HepG2 (cell line): ENCODE results near the gene CACTIN. TPM values are rescaled to one million over a fixed set of nuclear protein-coding genes. Genes with fewer than 3 reads are reported as not detected.
A peak's percentile ranks its signal among the peaks of the same experiment; 100 is the strongest.

Experiments used
- CHD2 ChIP-seq: IDR thresholded peaks from 2 replicates; pipeline ENCODE4 v1.6.1; 2011; ENCODE audit warnings: low read depth, low read length, improper control_type of control experiment
- ESRRA ChIP-seq: sonication (generic); formaldehyde crosslinking; IDR thresholded peaks from 2 replicates; pipeline ENCODE4 v1.5.1; 2020; ENCODE audit warnings: mild to moderate bottlenecking, low read depth, missing genetic modification reagents
- HNRNPL ChIP-seq: fragments of 200-400 bp; formaldehyde crosslinking; IDR thresholded peaks from 2 replicates; pipeline ENCODE4 v1.6.1; 2017; ENCODE audit warnings: mild to moderate bottlenecking, low read depth, low read length
- JDP2 ChIP-seq: sonication (generic); formaldehyde crosslinking; IDR thresholded peaks from 2 replicates; pipeline ENCODE4 v1.8.1; 2022; ENCODE audit warnings: missing genetic modification reagents, borderline replicate concordance
- LCORL ChIP-seq, 2 experiments: fragments of 450-650 bp in 1 of 2; sonication (generic) in 1 of 2; formaldehyde crosslinking in 1 of 2; IDR thresholded peaks; 2 replicates each; pipeline versions ENCODE4 v1.5.0 to v1.6.1; 2017 to 2020; ENCODE audit warnings: antibody characterized with exemption in 1 of 2, missing genetic modification reagents in 1 of 2
- MXD4 ChIP-seq: IDR thresholded peaks from 2 replicates; pipeline ENCODE4 v1.6.1; 2016; ENCODE audit warnings: mild to moderate bottlenecking, missing biosample characterization, missing genetic modification reagents
- PHF21A ChIP-seq: sonication (generic); formaldehyde crosslinking; IDR thresholded peaks from 2 replicates; pipeline ENCODE4 v1.5.0; 2020; ENCODE audit warnings: mild to moderate bottlenecking, missing genetic modification reagents
- REL ChIP-seq: sonication (generic); formaldehyde crosslinking; conservative IDR thresholded peaks from 2 replicates; pipeline ENCODE4 v1.8.0; 2022; ENCODE audit warnings: mild to moderate bottlenecking, missing genetic modification reagents, moderate library complexity
- SMAD3 ChIP-seq: sonication (generic); formaldehyde crosslinking; IDR thresholded peaks from 2 replicates; pipeline ENCODE4 v1.4.0; 2020; ENCODE audit warnings: missing genetic modification reagents
- SOX5 ChIP-seq: IDR thresholded peaks from 2 replicates; pipeline ENCODE4 v1.6.1; 2016; ENCODE audit warnings: borderline replicate concordance
- SRSF9 ChIP-seq: fragments of 200-400 bp; formaldehyde crosslinking; IDR thresholded peaks from 2 replicates; pipeline ENCODE4 v1.6.1; 2018; ENCODE audit warnings: borderline replicate concordance, mild to moderate bottlenecking, low read depth, low read length; ENCODE audit not compliant: insufficient read depth, poor library complexity, severe bottlenecking
- THAP11 ChIP-seq: IDR thresholded peaks from 2 replicates; pipeline ENCODE4 v1.6.1; 2016; ENCODE audit warnings: missing biosample characterization, missing genetic modification reagents
- ZNF10 ChIP-seq: sonication (generic); formaldehyde crosslinking; IDR thresholded peaks from 2 replicates; pipeline ENCODE4 v1.4.0; 2020; ENCODE audit warnings: mild to moderate bottlenecking, low read depth, missing genetic modification reagents, borderline replicate concordance
- ZNF234 ChIP-seq: sonication (generic); formaldehyde crosslinking; conservative IDR thresholded peaks from 2 replicates; pipeline ENCODE4 v1.5.1; 2020; ENCODE audit warnings: mild to moderate bottlenecking, missing genetic modification reagents
- ZNF382 ChIP-seq: sonication (generic); formaldehyde crosslinking; IDR thresholded peaks from 2 replicates; pipeline ENCODE4 v1.5.0; 2020; ENCODE audit warnings: missing genetic modification reagents, mild to moderate bottlenecking, borderline replicate concordance
- ZNF441 ChIP-seq: sonication (generic); formaldehyde crosslinking; IDR thresholded peaks from 2 replicates; pipeline ENCODE4 v1.7.0; 2021; ENCODE audit warnings: missing genetic modification reagents, borderline replicate concordance
- ZNF670 ChIP-seq: sonication (generic); formaldehyde crosslinking; IDR thresholded peaks from 2 replicates; pipeline ENCODE4 v1.8.0; 2022; ENCODE audit warnings: mild to moderate bottlenecking, missing genetic modification reagents, borderline replicate concordance
- ZNF672 ChIP-seq: sonication (generic); formaldehyde crosslinking; IDR thresholded peaks from 2 replicates; pipeline ENCODE4 v1.8.1; 2022; ENCODE audit warnings: missing genetic modification reagents
- ZNF674 ChIP-seq: sonication (generic); formaldehyde crosslinking; IDR thresholded peaks from 2 replicates; pipeline ENCODE4 v1.5.0; 2020; ENCODE audit warnings: low read depth, mild to moderate bottlenecking, missing genetic modification reagents
- ZNF772 ChIP-seq: sonication (generic); formaldehyde crosslinking; IDR thresholded peaks from 2 replicates; pipeline ENCODE4 v1.5.0; 2020; ENCODE audit warnings: mild to moderate bottlenecking, missing genetic modification reagents
- polyA plus RNA-seq, 8 experiments: library from polyadenylated mRNA; depleted of rRNA in 3 of 8; stranded (reverse) in 7 of 8; unstranded in 1 of 8; fragments of >200 nt; fragmentation: Illumina TruSeq in 4 of 8; extraction: Trizol in 4 of 8; gene quantifications; 2 replicates each; pipeline versions ENCODE4 v1.2.1 to v1.2.3, GENCODE V29; 2011 to 2016; ENCODE audit warnings: low read depth in 4 of 8, missing spikeins in 1 of 8, mixed read lengths in 1 of 8; ENCODE audit not compliant: insufficient read depth in 1 of 8
- total RNA-seq, 5 experiments: library from RNA; depleted of rRNA; stranded (reverse); fragments of >200 nt; fragmentation: Illumina TruSeq; extraction: Trizol; gene quantifications; 2 replicates each; pipeline ENCODE4 v1.2.3, GENCODE V29; 2016; ENCODE audit warnings: low read depth in 1 of 5
- TF ChIP-seq, protein P1 (sequence below): sonication (generic); formaldehyde crosslinking; IDR thresholded peaks from 2 replicates; pipeline ENCODE4 v1.9.0; 2022; ENCODE audit warnings: low read depth, missing genetic modification reagents
- TF ChIP-seq, protein P2 (sequence below): sonication (generic); formaldehyde crosslinking; IDR thresholded peaks from 2 replicates; pipeline ENCODE4 v1.4.0; 2020; ENCODE audit warnings: missing genetic modification reagents, borderline replicate concordance

CACTIN gene
- total and polyA plus RNA-seq, 2 of the 13 experiments (the other 11 are each of a cell fraction or from before 2014, with no cell fraction given) = 10.0 to 16.6 TPM

DNA sequence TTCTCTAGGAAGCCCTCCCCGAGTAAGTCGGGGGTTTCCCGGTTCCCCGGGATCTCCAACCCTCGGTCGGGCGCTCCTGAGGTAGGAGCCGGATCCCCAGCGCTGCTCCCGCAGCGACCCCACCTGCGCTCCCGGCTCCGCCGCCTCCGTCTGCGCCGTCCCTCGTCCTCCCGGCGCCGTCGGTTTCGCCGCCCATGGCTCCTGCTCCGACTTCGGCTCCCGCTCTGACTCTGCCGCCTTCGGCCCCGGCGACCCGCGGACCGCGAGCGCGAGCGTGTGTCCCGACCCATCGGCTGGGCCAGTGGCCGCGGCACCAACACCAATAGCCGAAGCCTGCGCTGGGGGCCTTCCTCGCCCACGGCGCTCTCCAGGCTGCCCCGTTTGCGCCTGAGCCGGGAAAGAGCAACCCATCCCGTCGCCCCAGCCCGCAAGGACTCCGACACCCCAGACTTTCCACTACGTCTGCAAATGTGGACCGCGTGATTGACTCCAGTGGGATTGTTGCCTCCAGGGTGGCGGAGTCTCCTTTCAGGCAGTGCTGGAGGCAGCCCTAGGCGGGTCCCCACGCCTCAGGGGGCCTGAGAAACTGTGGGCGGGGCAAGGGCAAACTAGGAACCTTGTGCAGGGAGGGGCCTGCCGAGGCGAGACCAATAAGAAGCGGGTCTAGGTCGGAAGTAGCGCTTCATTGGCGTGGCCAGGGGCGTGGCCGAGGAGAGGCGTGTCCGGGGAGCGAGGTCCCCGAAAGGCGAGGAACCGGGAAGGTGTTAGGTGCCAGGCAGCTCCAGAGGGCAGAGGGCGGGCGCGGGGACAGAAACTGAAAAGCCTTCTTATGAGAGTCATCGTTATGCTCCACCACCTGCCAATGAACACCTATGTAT, at the start of gene CACTIN (continued):
- TF ChIP-seq ZNF234 (0 out of 2 replicates have a peak, but pooled peaks have one; percentile 74), ZNF441 (CRISPR knock-in tag) (no peak; the same call in 1 of the 2 replicates), REL (CRISPR knock-in tag) (peak; percentile 31; the same call in 1 of the 2 replicates), LCORL (IDR thresholded peaks at IDR 0.05) (no peak), LCORL (CRISPR knock-in tag; IDR thresholded peaks at IDR 0.05) (0 out of 2 replicates have a peak, but pooled peaks have one; percentile 50), ZNF674 (CRISPR knock-in tag) (peak; percentile 89; the same call in 1 of the 2 replicates), ZNF382 (no peak), CHD2 (no peak), THAP11 (CRISPR knock-in tag) (peak; percentile 95), ZNF670 (CRISPR knock-in tag) (0 out of 2 replicates have a peak, but pooled peaks have one; percentile 36), SOX5 (CRISPR knock-in tag) (peak; percentile 45), SMAD3 (CRISPR knock-in tag) (no peak; the same call in 1 of the 2 replicates), ESRRA (no peak; the same call in 1 of the 2 replicates), MXD4 (peak; percentile 90), JDP2 (CRISPR knock-in tag) (no peak), HNRNPL (0 out of 2 replicates have a peak, but pooled peaks have one; percentile 49), ZNF10 (CRISPR knock-in tag) (no peak), ZNF772 (CRISPR knock-in tag) (peak; percentile 96), SRSF9 (no peak), PHF21A (peak; percentile 85), ZNF672 (CRISPR knock-in tag) (no peak)
- TF ChIP-seq, protein P1, sequence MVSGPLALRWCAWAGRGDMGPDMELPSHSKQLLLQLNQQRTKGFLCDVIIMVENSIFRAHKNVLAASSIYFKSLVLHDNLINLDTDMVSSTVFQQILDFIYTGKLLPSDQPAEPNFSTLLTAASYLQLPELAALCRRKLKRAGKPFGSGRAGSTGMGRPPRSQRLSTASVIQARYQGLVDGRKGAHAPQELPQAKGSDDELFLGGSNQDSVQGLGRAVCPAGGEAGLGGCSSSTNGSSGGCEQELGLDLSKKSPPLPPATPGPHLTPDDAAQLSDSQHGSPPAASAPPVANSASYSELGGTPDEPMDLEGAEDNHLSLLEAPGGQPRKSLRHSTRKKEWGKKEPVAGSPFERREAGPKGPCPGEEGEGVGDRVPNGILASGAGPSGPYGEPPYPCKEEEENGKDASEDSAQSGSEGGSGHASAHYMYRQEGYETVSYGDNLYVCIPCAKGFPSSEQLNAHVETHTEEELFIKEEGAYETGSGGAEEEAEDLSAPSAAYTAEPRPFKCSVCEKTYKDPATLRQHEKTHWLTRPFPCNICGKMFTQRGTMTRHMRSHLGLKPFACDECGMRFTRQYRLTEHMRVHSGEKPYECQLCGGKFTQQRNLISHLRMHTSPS (CRISPR knock-in tag) = no peak
- TF ChIP-seq, protein P2, sequence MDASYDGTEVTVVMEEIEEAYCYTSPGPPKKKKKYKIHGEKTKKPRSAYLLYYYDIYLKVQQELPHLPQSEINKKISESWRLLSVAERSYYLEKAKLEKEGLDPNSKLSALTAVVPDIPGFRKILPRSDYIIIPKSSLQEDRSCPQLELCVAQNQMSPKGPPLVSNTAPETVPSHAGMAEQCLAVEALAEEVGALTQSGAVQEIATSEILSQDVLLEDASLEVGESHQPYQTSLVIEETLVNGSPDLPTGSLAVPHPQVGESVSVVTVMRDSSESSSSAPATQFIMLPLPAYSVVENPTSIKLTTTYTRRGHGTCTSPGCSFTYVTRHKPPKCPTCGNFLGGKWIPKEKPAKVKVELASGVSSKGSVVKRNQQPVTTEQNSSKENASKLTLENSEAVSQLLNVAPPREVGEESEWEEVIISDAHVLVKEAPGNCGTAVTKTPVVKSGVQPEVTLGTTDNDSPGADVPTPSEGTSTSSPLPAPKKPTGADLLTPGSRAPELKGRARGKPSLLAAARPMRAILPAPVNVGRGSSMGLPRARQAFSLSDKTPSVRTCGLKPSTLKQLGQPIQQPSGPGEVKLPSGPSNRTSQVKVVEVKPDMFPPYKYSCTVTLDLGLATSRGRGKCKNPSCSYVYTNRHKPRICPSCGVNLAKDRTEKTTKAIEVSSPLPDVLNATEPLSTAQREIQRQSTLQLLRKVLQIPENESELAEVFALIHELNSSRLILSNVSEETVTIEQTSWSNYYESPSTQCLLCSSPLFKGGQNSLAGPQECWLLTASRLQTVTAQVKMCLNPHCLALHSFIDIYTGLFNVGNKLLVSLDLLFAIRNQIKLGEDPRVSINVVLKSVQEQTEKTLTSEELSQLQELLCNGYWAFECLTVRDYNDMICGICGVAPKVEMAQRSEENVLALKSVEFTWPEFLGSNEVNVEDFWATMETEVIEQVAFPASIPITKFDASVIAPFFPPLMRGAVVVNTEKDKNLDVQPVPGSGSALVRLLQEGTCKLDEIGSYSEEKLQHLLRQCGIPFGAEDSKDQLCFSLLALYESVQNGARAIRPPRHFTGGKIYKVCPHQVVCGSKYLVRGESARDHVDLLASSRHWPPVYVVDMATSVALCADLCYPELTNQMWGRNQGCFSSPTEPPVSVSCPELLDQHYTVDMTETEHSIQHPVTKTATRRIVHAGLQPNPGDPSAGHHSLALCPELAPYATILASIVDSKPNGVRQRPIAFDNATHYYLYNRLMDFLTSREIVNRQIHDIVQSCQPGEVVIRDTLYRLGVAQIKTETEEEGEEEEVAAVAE = peak; percentile 89; the same call in 1 of the 2 replicates
